Measurements from ENCODE around the gene EDRF1.

- no peak for TF ChIP-seq CTCF (IDR thresholded peaks at IDR 0.05)
- TF ChIP-seq CEBPB (IDR thresholded peaks at IDR 0.05): no peak
- no peak for TF ChIP-seq RFX5 (IDR thresholded peaks at IDR 0.05)
- no peak for TF ChIP-seq PHF8 (IDR thresholded peaks at IDR 0.05; ENCODE audit: borderline replicate concordance, low read depth)
- TF ChIP-seq REST (IDR thresholded peaks at IDR 0.05): no peak
These were observed 64.4 kb downstream of the EDRF1 start for GRCh38 chr10:125783957-125784356.

All from A549 (cell line).